HG02588 (cell line): ENCODE measurements around the gene NPY.
"Not testable (repeated sequence)": the region's sequence is repeated elsewhere in the genome, so short reads cannot be mapped to it uniquely, and the experiment has no call there.

Experiments
- ATAC-seq: cut with Tn5 transposase; IDR thresholded peaks from one replicate; pipeline ENCODE4 v1.9.1; 2021; ENCODE audit warnings: mild to moderate bottlenecking, moderate library complexity; ENCODE audit not compliant: unreplicated experiment

Gene NPY

GRCh38 chr7:24283897-24284698, at the start of gene NPY:
TSS of gene NPY (plus strand) at chr7:24284190. CDS start at chr7:24285241, 1,051 bp downstream.
- no peak for ATAC-seq

- ATAC-seq = no peak
These were observed 44.7 kb upstream of the NPY start for GRCh38 chr7:24239260-24239659.

DNA sequence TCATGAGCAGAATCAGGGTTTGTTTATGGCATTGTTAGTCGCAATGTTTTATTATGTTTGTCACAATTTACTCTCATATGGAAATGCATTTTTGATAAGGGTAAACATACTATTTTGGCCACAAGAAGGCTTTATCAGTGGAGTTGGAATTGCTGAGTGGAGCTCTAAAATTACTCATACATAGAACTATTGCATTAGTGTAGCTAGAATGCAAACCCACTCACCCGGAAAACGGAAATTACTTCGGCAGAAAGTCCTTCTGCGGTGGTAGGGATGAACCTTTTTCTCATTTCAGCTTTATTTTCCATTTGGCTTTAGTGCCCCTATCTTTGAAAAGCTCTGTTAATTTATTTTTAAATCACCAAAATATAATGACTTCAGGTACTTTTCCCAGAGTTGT, 42.8 kb upstream of the NPY start:
- ATAC-seq = no peak

- no peak for ATAC-seq
These were observed 39.4 kb upstream of the NPY start for GRCh38 chr7:24244554-24244953.

GRCh38 chr7:24245362-24245761, 38.6 kb upstream of the NPY start:
- ATAC-seq = no peak

DNA sequence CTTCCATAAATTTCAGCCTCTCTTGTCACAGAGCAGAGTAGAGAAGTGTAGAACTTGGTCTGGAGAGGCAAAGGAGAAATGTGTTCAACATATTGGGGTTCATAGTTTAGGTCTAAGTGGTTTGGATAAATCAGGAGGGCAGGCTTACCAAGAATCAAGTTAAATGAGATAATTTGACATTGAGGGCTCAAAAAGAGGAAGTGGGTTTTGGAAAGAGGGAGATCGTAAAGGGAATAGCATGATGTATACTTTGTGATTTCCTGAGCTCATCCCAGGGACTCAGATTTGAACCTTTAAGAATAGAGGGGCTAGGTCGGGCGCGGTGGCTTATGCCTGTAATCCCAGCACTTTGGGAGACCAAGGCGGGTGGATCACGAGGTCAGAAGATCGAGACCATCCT, 34.7 kb upstream of the NPY start:
- no peak for ATAC-seq

GRCh38 chr7:24251568-24251967, 32.4 kb upstream of the NPY start:
- ATAC-seq = no peak

- no peak for ATAC-seq
These were observed 28.9 kb upstream of the NPY start for GRCh38 chr7:24255139-24255538.

DNA sequence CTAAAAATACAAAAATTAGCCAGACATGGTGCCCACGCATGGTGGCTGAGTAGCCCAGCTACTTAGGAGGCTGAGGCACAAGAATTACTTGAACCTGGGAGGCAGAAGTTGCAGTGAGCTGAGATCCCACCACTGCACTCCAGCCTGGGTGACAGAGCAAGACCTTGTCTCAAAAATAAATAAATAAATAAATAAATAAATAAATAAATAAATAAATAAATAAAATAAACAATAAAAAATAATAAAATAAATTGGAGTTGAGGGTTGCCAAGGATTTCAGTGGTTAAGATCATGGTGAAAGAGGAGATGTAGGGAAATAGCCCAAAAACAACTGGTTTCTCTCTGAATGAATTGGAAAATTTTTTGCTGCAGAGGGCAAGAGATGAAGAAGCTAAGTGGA, 25.7 kb upstream of the NPY start:
- ATAC-seq = not testable (repeated sequence)

GRCh38 chr7:24271938-24272337, 12.1 kb upstream of the NPY start:
- no peak for ATAC-seq

GRCh38 chr7:24279512-24279911, 4.5 kb upstream of the NPY start:
- ATAC-seq = no peak

- ATAC-seq = no peak
These were observed 465 bp upstream of the NPY start for GRCh38 chr7:24283554-24283896.

DNA sequence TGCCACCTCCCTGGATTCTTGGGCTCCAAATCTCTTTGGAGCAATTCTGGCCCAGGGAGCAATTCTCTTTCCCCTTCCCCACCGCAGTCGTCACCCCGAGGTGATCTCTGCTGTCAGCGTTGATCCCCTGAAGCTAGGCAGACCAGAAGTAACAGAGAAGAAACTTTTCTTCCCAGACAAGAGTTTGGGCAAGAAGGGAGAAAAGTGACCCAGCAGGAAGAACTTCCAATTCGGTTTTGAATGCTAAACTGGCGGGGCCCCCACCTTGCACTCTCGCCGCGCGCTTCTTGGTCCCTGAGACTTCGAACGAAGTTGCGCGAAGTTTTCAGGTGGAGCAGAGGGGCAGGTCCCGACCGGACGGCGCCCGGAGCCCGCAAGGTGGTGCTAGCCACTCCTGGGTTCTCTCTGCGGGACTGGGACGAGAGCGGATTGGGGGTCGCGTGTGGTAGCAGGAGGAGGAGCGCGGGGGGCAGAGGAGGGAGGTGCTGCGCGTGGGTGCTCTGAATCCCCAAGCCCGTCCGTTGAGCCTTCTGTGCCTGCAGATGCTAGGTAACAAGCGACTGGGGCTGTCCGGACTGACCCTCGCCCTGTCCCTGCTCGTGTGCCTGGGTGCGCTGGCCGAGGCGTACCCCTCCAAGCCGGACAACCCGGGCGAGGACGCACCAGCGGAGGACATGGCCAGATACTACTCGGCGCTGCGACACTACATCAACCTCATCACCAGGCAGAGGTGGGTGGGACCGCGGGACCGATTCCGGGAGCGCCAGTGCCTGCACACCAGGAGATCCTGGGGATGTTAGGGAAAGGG, 913 bp downstream of the NPY start:
- ATAC-seq = no peak

GRCh38 chr7:24290004-24290641, 6.1 kb downstream of the NPY start:
- ATAC-seq = peak; percentile 99

DNA sequence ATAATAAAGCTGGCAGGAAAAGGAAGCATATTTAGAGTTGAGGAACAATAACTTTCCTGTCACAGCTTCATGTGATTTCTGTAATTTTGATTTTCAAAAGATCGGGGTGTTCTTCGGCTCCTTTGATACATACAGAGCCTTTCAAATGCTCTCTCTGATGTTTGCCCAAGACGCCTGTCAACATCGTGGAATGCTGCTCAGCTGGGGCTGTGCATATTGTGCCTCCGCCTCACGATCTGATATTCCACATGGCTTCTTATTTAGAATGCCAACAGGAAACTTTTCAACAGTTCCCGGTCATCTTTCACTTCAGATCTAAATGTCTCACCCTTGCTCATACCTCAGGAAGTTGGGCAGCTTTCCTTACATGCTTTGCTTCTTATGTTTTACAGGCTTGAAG, 7.3 kb downstream of the NPY start:
- no peak for ATAC-seq

GRCh38 chr7:24297362-24297761, 13.4 kb downstream of the NPY start:
- ATAC-seq = no peak

DNA sequence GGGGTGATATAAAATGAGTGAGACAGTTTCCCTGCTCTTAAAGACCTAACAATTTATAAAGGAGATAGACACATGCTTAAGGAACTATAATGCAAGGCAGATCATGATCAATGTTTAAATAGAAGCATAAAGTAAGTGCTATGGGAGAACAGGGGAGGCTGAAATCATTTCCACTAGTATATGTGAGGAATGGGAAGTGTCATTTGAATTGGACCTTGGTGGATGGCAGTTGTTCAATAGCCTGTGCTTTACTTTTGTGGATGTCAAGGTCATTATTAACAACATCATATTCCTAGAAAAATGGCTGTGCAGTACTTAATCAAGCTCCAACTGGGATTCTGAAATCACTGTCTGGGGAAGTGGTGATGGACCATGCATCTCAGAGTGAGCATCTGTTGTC, 14.7 kb downstream of the NPY start:
- ATAC-seq = no peak

DNA sequence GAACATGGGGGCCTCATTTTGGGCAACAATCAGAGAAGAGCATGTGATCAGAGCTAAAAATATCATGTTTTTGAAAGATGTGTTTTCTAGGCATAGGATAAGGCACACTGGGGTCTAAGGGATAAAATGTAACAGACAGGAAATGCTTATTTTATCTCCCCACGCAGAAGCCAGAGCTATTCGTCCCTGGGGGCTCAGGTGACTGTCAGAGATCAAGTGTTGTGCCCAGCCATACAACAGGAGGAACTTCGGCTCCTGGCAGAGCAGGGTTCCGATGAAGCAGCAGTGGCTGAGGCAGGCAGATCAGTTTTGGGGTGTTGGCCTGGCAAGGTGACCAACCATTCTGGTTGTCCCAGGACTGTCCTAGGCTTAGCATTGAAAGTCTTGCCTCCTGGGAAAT, 15.2 kb downstream of the NPY start:
- no peak for ATAC-seq

- no peak for ATAC-seq
These were observed 17.7 kb downstream of the NPY start for GRCh38 chr7:24301703-24302102.

GRCh38 chr7:24304494-24305095, 20.6 kb downstream of the NPY start:
- no peak for ATAC-seq

- ATAC-seq = no peak
These were observed 23.3 kb downstream of the NPY start for GRCh38 chr7:24307326-24307725.
